Astrocyte (in vitro differentiated cells and primary cell): Measurements from ENCODE around the gene BCL11B.

Source experiments
- CTCF ChIP-seq: IDR thresholded peaks from 2 replicates; pipeline ENCODE4 v1.5.1; 2011; ENCODE audit warnings: low read depth, mild to moderate bottlenecking, inconsistent platforms, low read length, moderate library complexity; ENCODE audit not compliant: insufficient read depth
- EZH2 ChIP-seq: IDR thresholded peaks from 2 replicates; pipeline ENCODE4 v1.6.1; 2012; ENCODE audit warnings: mild to moderate bottlenecking, low read length, inconsistent platforms; ENCODE audit not compliant: insufficient read depth

GRCh38 chr14:99212646-99213045 is 59.4 kb downstream of the BCL11B start:
- TF ChIP-seq CTCF (no peak), EZH2 (no peak)
